KMS-11 (cell line): ENCODE results near the gene GFPT1.

Experiments used
- H2AFZ ChIP-seq: fragments of 200-600 bp; sonication (generic); 2 replicates; pipeline ENCODE4 v1.6.1; 2016; ENCODE audit warnings: antibody characterized with exemption, mixed run types, low read depth
- H3K27ac ChIP-seq: fragments of 200-600 bp; sonication (generic); 2 replicates; pipeline ENCODE4 v1.6.1; 2016; ENCODE audit warnings: mild to moderate bottlenecking, mixed run types
- H3K27me3 ChIP-seq: fragments of 200-600 bp; sonication (generic); 2 replicates; pipeline ENCODE4 v1.6.1; 2017; ENCODE audit warnings: mild to moderate bottlenecking, low read depth, mixed run types, moderate library complexity; ENCODE audit not compliant: insufficient read depth
- H3K36me3 ChIP-seq: fragments of 200-600 bp; sonication (generic); 2 replicates; pipeline ENCODE4 v1.6.1; 2017; ENCODE audit warnings: mild to moderate bottlenecking, mixed run types; ENCODE audit not compliant: insufficient read depth
- H3K4me1 ChIP-seq: fragments of 200-600 bp; sonication (generic); 2 replicates; pipeline ENCODE4 v1.6.1; 2016; ENCODE audit warnings: mild to moderate bottlenecking, low read depth, mixed run types; ENCODE audit not compliant: poor library complexity, severe bottlenecking
- H3K4me2 ChIP-seq: fragments of 200-600 bp; sonication (generic); 2 replicates; pipeline ENCODE4 v1.7.0; 2016; ENCODE audit warnings: mild to moderate bottlenecking, mixed run types
- H3K4me3 ChIP-seq: fragments of 200-600 bp; sonication (generic); IDR thresholded peaks from 2 replicates; pipeline ENCODE4 v1.6.1; 2017; ENCODE audit warnings: low read depth, low read length, mixed read lengths; ENCODE audit not compliant: insufficient read depth
- H3K79me2 ChIP-seq: fragments of 200-600 bp; sonication (generic); 2 replicates; pipeline ENCODE4 v1.6.1; 2016; ENCODE audit warnings: low read depth, mixed run types; ENCODE audit not compliant: insufficient read depth
- H3K9ac ChIP-seq: fragments of 200-600 bp; sonication (generic); 2 replicates; pipeline ENCODE4 v1.6.1; 2016; ENCODE audit warnings: mild to moderate bottlenecking, mixed run types
- H4K20me1 ChIP-seq: fragments of 200-600 bp; sonication (generic); 2 replicates; pipeline ENCODE4 v1.6.1; 2016; ENCODE audit warnings: mild to moderate bottlenecking, mixed run types; ENCODE audit not compliant: insufficient read depth
- CTCF ChIP-seq: fragments of 200-600 bp; sonication (generic); conservative IDR thresholded peaks from 2 replicates; pipeline ENCODE4 v1.6.1; 2017; ENCODE audit warnings: low read depth, mild to moderate bottlenecking, antibody characterized with exemption, low read length, moderate library complexity, mixed read lengths

Gene GFPT1

DNA sequence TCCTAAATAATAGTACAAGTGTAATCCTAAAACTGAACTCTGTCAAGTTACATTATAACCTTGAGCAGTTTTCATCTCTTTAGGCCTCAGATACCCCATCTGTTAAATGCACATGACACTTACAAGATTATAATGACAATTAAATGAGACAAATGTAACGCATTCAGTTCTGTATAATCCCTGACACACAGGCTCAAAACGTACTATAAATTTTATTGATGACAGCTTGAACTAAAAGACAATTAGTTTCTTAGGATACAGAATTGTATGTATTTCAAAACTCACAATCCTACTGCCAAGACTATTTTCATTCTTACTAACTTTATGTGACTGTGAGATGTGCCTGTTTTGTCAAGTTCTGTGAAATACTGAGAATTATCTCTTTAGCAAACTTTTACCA lies 56.2 kb downstream of the GFPT1 start:
- H3K4me1 ChIP-seq, result no peaks in the 10 kb centered on the region
- H3K4me2 ChIP-seq, result no peak overlapping the region
- no peak overlapping the region for H3K4me3 ChIP-seq
- H3K27me3 ChIP-seq, result no peaks in the 10 kb centered on the region
- H3K36me3 ChIP-seq, result no peaks in the 10 kb centered on the region; the same call in 1 of the 2 replicates
- H3K79me2 ChIP-seq, result no peaks in the 10 kb centered on the region
- H4K20me1 ChIP-seq, result no peaks in the 10 kb centered on the region
- H2AFZ ChIP-seq, result no peak overlapping the region
- no peak overlapping the region for H3K27ac ChIP-seq
- no peak overlapping the region for H3K9ac ChIP-seq
- TF ChIP-seq CTCF, result no peak

- Histone ChIP-seq H3K79me2 (no peaks in the 10 kb centered on the region), H3K4me3 (no peak overlapping the region), H3K4me2 (no peak overlapping the region), H3K4me1 (no peaks in the 10 kb centered on the region), H2AFZ (no peak overlapping the region), H4K20me1 (no peaks in the 10 kb centered on the region), H3K9ac (no peak overlapping the region), H3K27me3 (no peaks in the 10 kb centered on the region), H3K36me3 (peaks cover 8% of the 10 kb centered on the region; the same call in 1 of the 2 replicates), H3K27ac (no peak overlapping the region)
- no peak for TF ChIP-seq CTCF
Measured at GRCh38 chr2:69322631-69323030, 64.4 kb downstream of the GFPT1 start.

GRCh38 chr2:69316550-69316949 lies 70.5 kb downstream of the GFPT1 start:
- Histone ChIP-seq H3K4me3 (no peak overlapping the region), H4K20me1 (no peaks in the 10 kb centered on the region), H3K4me2 (no peak overlapping the region), H3K27me3 (no peaks in the 10 kb centered on the region), H2AFZ (no peak overlapping the region), H3K9ac (no peak overlapping the region), H3K4me1 (no peaks in the 10 kb centered on the region), H3K79me2 (no peaks in the 10 kb centered on the region), H3K36me3 (no peaks in the 10 kb centered on the region), H3K27ac (no peak overlapping the region)
- no peak for TF ChIP-seq CTCF

DNA sequence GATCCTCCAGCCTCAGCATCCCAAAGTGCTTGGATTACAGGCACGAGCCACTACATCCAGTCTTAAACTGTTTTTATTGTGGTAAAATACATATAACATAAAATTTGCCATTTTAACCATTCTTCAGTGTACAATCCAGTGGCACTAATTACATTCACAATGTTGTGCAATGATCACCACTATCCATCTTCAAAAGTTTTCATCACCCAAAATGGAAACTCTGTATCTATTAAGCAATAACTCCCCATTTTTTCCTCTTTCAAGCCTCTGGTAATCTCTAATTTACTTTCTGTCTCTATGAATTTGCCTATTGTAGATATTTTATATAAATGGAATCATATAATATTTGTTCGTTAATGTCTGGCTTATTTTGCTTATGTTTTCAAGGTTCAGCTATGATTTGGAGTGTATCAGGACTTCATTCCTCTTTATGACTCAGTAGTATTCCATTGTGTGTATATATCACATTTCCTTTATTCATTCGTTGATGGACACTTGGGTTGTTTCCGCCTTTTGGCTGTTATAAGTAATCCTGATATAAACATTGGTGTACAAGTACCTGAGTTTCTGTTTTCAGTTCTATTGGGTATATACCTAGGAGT lies 71.8 kb downstream of the GFPT1 start:
- no peak for TF ChIP-seq CTCF
- H2AFZ ChIP-seq, result no peak overlapping the region
- no peaks in the 10 kb centered on the region for H3K27me3 ChIP-seq
- H3K27ac ChIP-seq, result no peak overlapping the region
- no peaks in the 10 kb centered on the region for H3K4me1 ChIP-seq
- no peaks in the 10 kb centered on the region for H3K79me2 ChIP-seq
- no peak overlapping the region for H3K4me3 ChIP-seq
- no peak overlapping the region for H3K4me2 ChIP-seq
- no peaks in the 10 kb centered on the region for H4K20me1 ChIP-seq
- H3K36me3 ChIP-seq, result no peaks in the 10 kb centered on the region
- H3K9ac ChIP-seq, result no peak overlapping the region
